Activated CD4-positive, alpha-beta T cell treated with anti-CD3 and anti-CD28 coated beads for 24 hours (primary cell): ENCODE data around the gene PLEKHA1.

Experiments
- DNase-seq, 2 donors: peaks; one replicate each; pipeline ENCODE4 v3.0.0-alpha.2; 2020; ENCODE audit warnings: low read depth in 2 of 2

Gene PLEKHA1

GRCh38 chr10:122422266-122422989, 47.9 kb downstream of the PLEKHA1 start:
- DNase-seq = no peak

GRCh38 chr10:122424059-122424458, 49.6 kb downstream of the PLEKHA1 start:
- DNase-seq = no peak

- DNase-seq = no peak
These were observed 52.3 kb downstream of the PLEKHA1 start for GRCh38 chr10:122426829-122427228.

DNA sequence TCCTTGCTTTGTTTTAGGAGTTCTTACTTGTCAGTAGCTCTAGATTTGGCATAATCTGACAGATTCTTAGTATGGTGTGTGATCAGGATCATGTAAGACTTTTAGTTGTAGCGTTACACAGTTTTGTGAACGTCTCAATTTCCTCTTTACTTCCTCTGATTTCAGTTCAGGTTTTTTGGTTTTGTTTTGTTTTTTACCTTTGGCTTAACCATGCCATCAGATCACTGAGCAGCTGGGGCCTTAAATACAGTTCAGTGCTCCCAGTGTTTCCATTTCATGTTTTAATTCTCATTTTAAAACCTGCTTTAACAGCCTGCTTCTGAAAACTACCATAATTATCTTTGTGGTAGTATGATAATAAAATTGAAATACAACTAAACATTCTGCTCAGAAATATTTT, 52.8 kb downstream of the PLEKHA1 start:
- no peak for DNase-seq

- DNase-seq = no peak
These were observed 60.8 kb downstream of the PLEKHA1 start for GRCh38 chr10:122435212-122435827.

DNA sequence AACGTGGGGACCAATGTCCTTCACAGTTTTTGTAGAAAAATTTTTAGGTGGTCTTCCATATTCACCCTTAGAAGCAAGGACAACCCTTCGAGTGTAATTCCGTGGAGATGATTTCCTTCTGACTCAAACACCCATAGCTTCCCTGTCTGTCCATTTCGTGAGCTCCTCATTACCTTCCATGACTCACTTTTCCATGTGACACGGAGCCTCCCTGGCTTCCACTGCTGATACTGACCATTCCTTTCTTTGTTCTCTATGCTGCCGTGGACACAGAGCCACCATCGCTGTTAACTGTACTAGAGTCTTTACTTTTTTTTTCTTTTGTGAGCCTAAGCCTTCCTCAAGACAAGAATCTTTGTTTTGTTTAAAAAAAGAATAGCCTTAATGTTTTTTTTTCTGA, 67.5 kb downstream of the PLEKHA1 start:
- DNase-seq = no peak

- DNase-seq = no peak
These were observed 71.0 kb downstream of the PLEKHA1 start for GRCh38 chr10:122445469-122445868.

DNA sequence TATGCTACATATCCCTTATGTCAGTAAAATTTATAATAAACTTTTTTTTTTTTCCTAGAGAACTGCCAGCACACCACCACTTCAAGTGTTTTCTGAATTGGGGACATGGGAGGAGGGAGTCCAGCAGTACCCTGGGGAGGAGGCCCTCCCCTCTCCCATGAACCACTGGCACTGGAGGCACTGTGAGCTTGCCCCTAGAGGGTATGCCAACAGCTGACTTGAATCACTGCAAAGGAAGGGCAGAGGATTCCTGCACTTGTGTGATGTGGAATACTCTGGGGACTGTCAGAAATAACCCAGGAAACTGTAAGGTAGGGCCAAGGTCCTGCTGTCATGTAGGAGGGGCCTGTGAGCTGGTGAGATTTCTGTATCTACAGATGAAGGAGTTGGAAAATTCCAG, 71.4 kb downstream of the PLEKHA1 start:
- DNase-seq = no peak

DNA sequence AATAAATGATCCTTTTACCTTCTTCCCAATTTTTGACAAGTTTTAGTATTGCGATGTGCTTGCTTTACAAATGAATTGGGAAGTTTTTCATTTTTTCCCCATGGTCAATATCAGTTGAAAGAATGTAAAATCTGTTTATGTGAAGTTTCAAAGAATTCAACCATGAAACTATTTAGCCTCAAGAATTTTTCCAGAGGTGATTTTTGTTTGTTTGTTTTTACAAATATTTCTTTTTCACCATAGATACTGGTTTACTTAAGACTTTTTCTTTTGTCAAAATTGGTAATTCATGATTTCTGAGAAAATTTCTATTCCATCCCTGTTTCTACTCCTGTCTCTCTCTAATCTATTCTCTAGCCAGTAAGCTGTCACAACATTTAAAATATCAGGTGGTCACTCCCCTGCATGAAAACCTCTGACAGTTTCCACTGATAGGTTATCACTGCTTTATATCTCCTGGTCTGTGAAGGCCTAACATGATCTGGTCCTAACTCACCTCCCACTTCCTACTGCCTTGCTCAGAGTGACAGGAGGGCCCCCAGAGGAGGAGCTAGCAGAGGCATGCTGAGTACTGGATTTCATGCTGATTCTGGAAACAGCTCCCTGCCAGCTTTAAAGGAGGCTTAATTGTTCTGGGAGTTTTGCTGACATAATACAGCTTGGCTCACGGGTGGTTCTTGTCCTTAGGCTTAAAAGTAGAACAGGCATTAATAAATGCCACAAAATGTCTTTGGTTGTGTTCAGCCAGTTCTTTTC, 72.3 kb downstream of the PLEKHA1 start:
- DNase-seq = no peak

GRCh38 chr10:122448600-122448999, 74.1 kb downstream of the PLEKHA1 start:
- no peak for DNase-seq

DNA sequence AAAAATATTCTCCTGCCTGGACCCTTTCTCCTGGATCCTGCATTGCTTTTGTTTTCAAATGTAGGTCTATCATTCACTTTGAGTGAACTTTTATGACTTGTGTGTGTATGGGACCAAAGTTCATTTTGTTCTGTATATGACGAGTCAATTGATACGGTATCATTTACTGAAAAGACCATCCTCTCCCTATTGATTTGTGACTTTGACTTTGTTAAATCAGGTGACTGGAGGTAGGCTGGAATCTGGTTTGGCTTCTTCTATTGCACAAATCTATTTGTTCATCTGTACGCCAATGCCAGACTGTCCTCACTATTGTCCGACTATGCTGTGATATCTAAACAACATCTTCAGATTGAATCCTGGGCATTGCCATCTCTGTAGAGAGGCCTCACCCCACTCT, 74.6 kb downstream of the PLEKHA1 start:
- no peak for DNase-seq

- DNase-seq = no peak
These were observed 76.0 kb downstream of the PLEKHA1 start for GRCh38 chr10:122450353-122450990.

DNA sequence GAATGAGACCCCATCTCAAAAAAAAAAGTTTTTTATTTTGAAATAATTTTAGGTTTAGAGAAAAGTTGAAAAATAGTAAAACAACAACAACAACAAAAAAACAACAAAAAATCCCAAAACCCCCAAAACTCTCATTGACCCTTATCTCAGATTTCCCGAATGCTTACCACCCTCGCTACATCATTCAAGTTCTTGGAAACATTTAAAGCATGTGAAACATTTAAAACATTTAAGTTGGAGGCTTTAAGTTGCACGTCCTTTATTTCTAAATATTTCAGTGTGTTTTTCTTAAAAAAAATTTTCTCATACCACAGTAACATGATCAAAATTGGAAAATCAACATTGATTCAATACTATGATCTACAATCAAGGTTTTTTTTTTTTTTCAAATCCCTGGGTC, 79.6 kb downstream of the PLEKHA1 start:
- no peak for DNase-seq

DNA sequence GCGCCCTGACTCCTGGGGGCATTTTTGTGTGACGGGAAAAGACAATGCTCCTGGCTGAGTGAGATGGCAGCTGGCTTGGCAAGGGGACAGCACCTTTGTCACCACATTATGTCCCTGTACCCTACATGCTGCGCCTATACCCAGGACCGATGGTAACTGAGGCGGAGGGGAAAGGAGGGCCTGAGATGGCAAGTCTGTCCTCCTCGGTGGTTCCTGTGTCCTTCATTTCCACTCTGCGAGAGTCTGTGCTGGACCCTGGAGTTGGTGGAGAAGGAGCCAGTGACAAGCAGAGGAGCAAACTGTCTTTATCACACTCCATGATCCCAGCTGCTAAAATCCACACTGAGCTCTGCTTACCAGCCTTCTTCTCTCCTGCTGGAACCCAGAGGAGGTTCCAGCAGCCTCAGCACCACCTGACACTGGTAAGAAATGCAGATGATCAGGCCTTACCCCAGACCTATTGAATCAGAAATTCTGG, 80.1 kb downstream of the PLEKHA1 start, which contains the start of gene ARMS2:
Gene ARMS2, plus strand, starts transcription at position 51 of the 478 bp plus-strand sequence. Its CDS starts 75 bp downstream, at position 126.
- DNase-seq = no peak

- no peak for DNase-seq
These were observed 81.0 kb downstream of the PLEKHA1 start for GRCh38 chr10:122455376-122456079.

DNA sequence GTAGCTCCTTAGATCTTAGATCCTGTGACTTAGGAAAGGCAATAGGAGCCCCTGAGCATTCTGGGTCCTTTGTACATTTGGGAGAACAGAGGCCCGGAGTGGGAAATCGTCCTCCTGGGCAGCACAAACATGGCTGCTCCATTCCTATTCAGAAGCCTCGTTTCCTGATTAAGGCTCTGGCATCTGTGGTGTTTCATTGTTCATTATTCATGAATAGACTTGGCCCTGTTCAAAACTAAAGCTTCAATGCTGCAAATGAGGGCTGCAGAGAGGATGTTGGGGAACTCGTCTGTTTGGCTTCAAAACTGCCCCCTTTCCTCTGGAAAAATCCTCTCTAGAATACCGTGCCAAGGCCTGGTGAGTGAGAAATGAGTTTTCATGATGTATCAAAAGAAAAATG, 83.4 kb downstream of the PLEKHA1 start:
- no peak for DNase-seq

DNA sequence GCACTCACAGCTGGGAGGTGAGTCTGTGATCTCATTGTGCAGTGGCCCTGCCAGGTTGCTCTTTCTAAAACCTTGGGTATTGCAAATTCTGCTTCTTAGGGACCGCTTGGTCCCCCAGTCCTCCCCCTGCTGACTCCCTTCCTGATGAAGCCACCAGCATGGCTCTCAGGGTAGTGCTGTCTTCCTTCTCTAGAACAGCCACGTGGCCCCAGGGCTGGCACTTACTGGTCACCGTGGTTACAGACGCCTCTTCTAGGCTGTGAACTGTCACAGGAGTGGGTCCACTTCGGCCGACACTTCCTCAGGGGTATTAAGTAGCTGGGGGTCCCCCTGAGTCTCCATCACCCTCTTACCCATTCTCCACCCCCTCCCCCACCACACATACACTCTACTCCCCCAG, 84.2 kb downstream of the PLEKHA1 start:
- DNase-seq = no peak

- no peak for DNase-seq
These were observed 85.2 kb downstream of the PLEKHA1 start for GRCh38 chr10:122459561-122460273.

DNA sequence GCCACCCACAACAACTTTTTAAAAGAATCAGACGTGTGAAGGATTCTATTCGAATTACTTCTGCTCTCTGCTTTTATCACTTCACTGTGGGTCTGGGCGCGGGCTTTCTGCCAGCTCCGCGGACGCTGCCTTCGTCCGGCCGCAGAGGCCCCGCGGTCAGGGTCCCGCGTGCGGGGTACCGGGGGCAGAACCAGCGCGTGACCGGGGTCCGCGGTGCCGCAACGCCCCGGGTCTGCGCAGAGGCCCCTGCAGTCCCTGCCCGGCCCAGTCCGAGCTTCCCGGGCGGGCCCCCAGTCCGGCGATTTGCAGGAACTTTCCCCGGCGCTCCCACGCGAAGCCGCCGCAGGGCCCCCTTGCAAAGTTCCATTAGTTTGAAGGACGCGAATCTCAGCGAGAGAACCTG, 86.4 kb downstream of the PLEKHA1 start:
- DNase-seq = no peak

DNA sequence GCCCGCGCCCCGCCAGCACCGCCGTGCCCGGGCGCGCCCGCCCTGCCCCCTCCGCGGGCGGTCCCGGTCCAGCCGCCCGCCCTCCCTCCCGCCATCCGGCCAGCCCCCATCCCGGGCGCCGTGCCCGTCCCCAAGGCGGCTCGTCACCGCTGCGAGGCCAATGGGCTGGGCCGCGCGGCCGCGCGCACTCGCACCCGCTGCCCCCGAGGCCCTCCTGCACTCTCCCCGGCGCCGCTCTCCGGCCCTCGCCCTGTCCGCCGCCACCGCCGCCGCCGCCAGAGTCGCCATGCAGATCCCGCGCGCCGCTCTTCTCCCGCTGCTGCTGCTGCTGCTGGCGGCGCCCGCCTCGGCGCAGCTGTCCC, 86.8 kb downstream of the PLEKHA1 start, which contains the start of gene HTRA1:
Gene HTRA1, plus strand, starts transcription at position 187 of the 362 bp plus-strand sequence. Its CDS starts 100 bp downstream, at position 287.
- no peak for DNase-seq
